IMR-90 (cell line): ENCODE data around the gene SSNA1.

Experiments used
- CEBPB ChIP-seq: IDR thresholded peaks from 2 replicates; pipeline ENCODE4 v1.6.1; 2012; ENCODE audit warnings: low read depth, low read length, improper control_type of control experiment
- CTCF ChIP-seq: conservative IDR thresholded peaks from 2 replicates; pipeline ENCODE4 v1.5.1; 2012; ENCODE audit warnings: mild to moderate bottlenecking, low read depth, low read length, improper control_type of control experiment
- FOS ChIP-seq: fragments of 150-350 bp; IDR thresholded peaks from 2 replicates; pipeline ENCODE4 v1.6.1; 2016; ENCODE audit warnings: low read depth, low read length
- MAZ ChIP-seq: IDR thresholded peaks from 2 replicates; pipeline ENCODE4 v1.6.1; 2012; ENCODE audit warnings: low read depth, mild to moderate bottlenecking, low read length, improper control_type of control experiment, moderate library complexity, borderline replicate concordance
- MXI1 ChIP-seq: IDR thresholded peaks from 2 replicates; pipeline ENCODE4 v1.6.1; 2012; ENCODE audit warnings: low read depth, mild to moderate bottlenecking, low read length, moderate library complexity, borderline replicate concordance
- POLR2A ChIP-seq: IDR thresholded peaks from 2 replicates; pipeline ENCODE4 v1.6.1; 2012; ENCODE audit warnings: mild to moderate bottlenecking, low read depth, low read length
- RAD21 ChIP-seq: IDR thresholded peaks from 2 replicates; pipeline ENCODE4 v1.6.1; 2012; ENCODE audit warnings: low read length, improper control_type of control experiment

GRCh38 chr9:137158625-137159024, 29.9 kb upstream of the SSNA1 start:
- no peak for TF ChIP-seq CEBPB
- TF ChIP-seq CTCF = no peak
- no peak for TF ChIP-seq POLR2A
- no peak for TF ChIP-seq RAD21
- no peak for TF ChIP-seq FOS
- TF ChIP-seq MXI1 = no peak
- no peak for TF ChIP-seq MAZ
